ENCODE data around the gene CARHSP1. TPM values are rescaled to one million over a fixed set of nuclear protein-coding genes. Genes with fewer than 3 reads are reported as not detected.

Gene CARHSP1
- polyA plus RNA-seq, 2 donors = 212 to 343 TPM

DNA sequence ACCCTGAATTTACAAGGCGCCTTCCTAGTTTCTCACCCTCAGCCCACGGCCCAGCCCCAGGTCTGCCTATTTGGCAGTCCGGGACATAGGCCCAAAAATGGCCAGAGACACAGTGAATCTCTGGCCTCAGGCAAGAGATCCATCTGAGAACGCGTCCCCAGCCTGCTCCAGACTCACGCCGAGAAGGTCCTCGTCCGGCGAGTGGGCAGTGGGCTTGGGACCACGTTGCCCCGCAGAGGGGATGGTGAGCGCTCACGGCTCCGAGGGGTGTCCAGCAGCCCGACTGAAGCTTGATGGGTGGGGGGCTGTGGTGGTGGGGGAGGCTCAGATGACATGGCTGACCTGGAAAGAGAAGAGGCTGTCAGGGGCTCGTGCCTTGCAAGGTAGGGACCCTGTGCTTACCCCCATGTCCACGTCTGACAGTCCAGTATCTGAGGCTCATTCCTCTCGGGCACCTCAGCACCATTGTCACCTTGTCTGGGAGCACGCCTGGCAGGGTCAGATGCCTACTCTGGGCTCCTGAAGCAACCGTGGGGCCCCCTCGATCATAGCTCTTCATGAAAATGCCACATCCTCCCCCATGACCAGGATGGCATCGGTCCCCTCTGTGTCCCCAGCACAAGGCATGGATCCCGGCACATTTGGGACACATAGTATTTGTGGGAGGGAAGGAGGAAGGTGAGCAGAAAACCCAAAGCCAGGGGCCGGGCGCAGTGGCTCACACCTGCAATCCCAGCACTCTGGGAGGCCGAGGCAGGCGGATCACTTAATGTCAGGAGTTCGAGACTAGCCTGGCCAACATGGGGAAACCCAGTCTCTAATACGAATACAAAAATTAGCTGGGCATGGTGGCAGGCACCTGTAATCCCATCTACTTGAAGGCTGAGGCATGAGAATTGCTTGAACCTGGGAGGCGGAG is 9.6 kb downstream of the CARHSP1 start:
- Histone ChIP-seq H3K36me3 (ENCODE audit: control insufficient read depth in 2 of 2, insufficient read depth in 2 of 2, low read length in 1 of 2) (peaks cover 10 to 47% of the 10 kb centered on the region in 2 donors), H3K4me3 (ENCODE audit: low read depth in 1 of 2, low read length in 2 of 2) (no peak overlapping the region), H3K27me3 (ENCODE audit: control insufficient read depth in 1 of 2, insufficient read depth in 2 of 2, low read length in 2 of 2) (no peaks in the 10 kb centered on the region), H3K4me1 (ENCODE audit: control insufficient read depth in 2 of 2, insufficient read depth in 2 of 2, low read length in 1 of 2) (peaks cover 6 to 34% of the 10 kb centered on the region in 2 donors), H3K9me3 (ENCODE audit: control insufficient read depth in 2 of 2, insufficient read depth in 1 of 2, low read depth in 1 of 2, low read length in 1 of 2) (no peaks in the 10 kb centered on the region), H3K27ac (ENCODE audit: low read depth in 2 of 2, low read length in 1 of 2) (peak overlapping the region in 1 of 2 donors; percentile 21)
- WGBS, 2 donors = 90 to 93% methylated on average over 31 of the region's 31 CpGs

DNA sequence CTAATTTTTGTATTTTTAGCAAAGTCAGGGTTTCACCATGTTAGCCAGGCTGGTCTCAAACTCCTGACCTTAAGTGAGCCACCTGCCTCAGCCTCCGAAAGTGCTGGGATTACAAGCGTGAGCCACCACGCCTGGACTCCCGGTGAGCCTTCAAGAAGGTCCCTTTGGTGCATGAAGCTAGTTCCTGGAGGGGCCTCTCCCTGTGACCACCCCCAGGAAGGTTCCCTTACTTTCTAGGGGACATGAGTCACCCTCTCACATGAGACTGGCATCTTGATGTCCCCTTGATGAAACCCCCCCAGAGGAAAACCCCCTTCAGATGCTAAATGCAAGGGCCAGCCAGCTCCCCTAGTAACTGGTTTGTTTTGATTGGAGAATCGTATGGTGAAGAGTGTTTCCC is 12.8 kb downstream of the CARHSP1 start:
- 54 to 70% methylated on average over 5 of the region's 5 CpGs for WGBS, 2 donors
- Histone ChIP-seq H3K27me3 (ENCODE audit: control insufficient read depth in 1 of 2, insufficient read depth in 2 of 2, low read length in 2 of 2) (no peaks in the 10 kb centered on the region), H3K4me1 (ENCODE audit: control insufficient read depth in 2 of 2, insufficient read depth in 2 of 2, low read length in 1 of 2) (peaks cover 0 to 17% of the 10 kb centered on the region in 2 donors), H3K9me3 (ENCODE audit: control insufficient read depth in 2 of 2, insufficient read depth in 1 of 2, low read depth in 1 of 2, low read length in 1 of 2) (no peaks in the 10 kb centered on the region), H3K27ac (ENCODE audit: low read depth in 2 of 2, low read length in 1 of 2) (no peak overlapping the region), H3K36me3 (ENCODE audit: control insufficient read depth in 2 of 2, insufficient read depth in 2 of 2, low read length in 1 of 2) (peaks cover 10 to 39% of the 10 kb centered on the region in 2 donors), H3K4me3 (ENCODE audit: low read depth in 1 of 2, low read length in 2 of 2) (no peak overlapping the region)

DNA sequence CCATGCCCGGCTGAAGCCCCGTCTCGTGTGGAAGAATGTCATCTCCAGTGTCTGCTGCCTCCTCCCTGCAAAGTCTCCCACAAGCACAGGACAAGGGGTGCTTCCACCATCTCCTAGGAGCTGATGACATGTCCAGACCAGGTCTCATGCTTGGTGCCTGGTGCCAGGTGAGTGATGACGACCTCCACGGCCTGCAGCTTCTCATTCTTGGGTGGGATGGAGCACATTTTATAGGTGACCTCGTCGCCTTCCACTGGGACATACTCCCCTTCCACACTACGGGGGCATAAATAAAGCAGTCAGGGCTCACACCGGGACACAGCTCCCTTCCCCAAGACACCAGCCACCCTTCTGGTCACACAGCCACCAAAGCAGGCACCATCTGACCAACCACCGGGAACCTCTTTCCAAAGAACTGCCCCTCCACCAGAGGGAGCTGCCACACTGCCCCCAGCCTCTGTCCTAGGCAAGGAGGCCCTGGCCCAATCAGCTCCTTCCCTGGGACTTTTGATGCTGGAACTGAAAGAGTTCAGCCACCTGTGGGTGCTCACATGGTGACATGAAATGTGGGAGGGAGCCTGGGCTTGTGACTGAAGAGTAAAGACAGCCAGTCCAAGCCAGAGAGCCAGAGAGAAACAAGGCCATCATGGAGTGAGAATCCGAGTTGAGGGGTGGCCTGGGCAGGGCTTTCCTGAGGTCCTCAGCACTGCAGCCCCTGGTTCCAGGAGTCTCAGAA is 13.6 kb downstream of the CARHSP1 start:
- H3K9me3 ChIP-seq (ENCODE audit: control insufficient read depth in 2 of 2, insufficient read depth in 1 of 2, low read depth in 1 of 2, low read length in 1 of 2) = no peaks in the 10 kb centered on the region
- no peak overlapping the region for H3K27ac ChIP-seq (ENCODE audit: low read depth in 2 of 2, low read length in 1 of 2)
- H3K4me3 ChIP-seq (ENCODE audit: low read depth in 1 of 2, low read length in 2 of 2) = no peak overlapping the region
- H3K27me3 ChIP-seq (ENCODE audit: control insufficient read depth in 1 of 2, insufficient read depth in 2 of 2, low read length in 2 of 2) = no peaks in the 10 kb centered on the region
- 88 to 92% methylated on average over 11 of the region's 11 CpGs for WGBS, 2 donors
- H3K4me1 ChIP-seq (ENCODE audit: control insufficient read depth in 2 of 2, insufficient read depth in 2 of 2, low read length in 1 of 2) = peaks cover 0 to 24% of the 10 kb centered on the region in 2 donors
- peaks cover 10 to 38% of the 10 kb centered on the region in 2 donors for H3K36me3 ChIP-seq (ENCODE audit: control insufficient read depth in 2 of 2, insufficient read depth in 2 of 2, low read length in 1 of 2)

DNA sequence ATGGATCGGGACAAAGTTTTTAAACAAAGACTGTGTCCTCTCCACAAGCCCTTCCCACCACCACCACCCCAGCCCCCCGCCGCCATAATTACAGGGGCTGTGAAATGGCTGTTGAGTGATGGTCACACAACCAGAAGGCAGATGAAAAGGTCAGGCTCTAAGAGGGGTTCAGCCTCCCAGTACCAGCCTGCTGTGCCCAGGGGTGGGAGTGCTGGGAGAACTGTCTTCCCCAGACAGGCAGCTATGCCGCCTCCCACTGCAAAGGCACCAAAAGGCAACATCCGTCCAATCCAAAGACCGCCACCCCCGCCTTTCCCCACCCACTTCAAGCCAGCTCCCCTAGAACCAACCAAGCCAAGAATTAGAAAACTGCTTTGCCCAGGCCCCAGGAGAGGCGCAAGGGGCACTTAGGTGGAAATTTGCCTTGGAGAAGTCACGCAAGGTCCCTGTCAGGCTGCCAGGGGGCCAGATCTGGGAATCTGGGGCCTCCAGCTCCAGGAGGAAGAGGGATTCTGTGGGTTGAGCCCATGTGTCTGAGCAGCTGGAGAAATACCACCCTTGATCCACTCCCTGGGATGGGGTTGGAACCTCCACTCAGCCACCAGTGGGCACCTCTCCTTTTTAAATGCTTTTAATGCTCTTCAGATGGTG is 14.4 kb downstream of the CARHSP1 start:
- no peak overlapping the region for H3K4me3 ChIP-seq (ENCODE audit: low read depth in 1 of 2, low read length in 2 of 2)
- H3K4me1 ChIP-seq (ENCODE audit: control insufficient read depth in 2 of 2, insufficient read depth in 2 of 2, low read length in 1 of 2) = peaks cover 1 to 26% of the 10 kb centered on the region in 2 donors
- no peaks in the 10 kb centered on the region for H3K9me3 ChIP-seq (ENCODE audit: control insufficient read depth in 2 of 2, insufficient read depth in 1 of 2, low read depth in 1 of 2, low read length in 1 of 2)
- 92 to 96% methylated on average over 9 of the region's 9 CpGs for WGBS, 2 donors
- H3K27ac ChIP-seq (ENCODE audit: low read depth in 2 of 2, low read length in 1 of 2) = peak overlapping the region in 1 of 2 donors; percentile 27
- H3K36me3 ChIP-seq (ENCODE audit: control insufficient read depth in 2 of 2, insufficient read depth in 2 of 2, low read length in 1 of 2) = peaks cover 10 to 39% of the 10 kb centered on the region in 2 donors
- H3K27me3 ChIP-seq (ENCODE audit: control insufficient read depth in 1 of 2, insufficient read depth in 2 of 2, low read length in 2 of 2) = no peaks in the 10 kb centered on the region

DNA sequence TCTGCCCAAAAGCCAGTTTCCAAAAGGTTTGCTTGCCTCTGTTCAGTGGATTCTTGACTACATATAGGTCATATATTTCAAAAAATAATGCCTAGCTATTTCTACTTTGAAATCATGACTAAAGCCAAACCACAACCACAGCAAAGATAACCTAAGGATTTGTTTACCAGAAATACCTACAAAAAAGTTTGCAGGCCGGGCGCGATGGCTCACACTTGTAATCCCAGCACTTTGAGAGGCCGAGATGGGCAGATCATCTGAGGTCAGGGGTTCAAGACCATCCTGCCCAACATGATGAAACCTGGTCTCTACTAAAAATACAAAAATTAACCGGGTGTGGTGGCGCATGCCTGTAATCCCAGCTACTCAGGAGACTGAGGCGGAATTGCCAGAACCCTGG is 15.2 kb downstream of the CARHSP1 start:
- H3K27ac ChIP-seq (ENCODE audit: low read depth in 2 of 2, low read length in 1 of 2) = peak overlapping the region in 1 of 2 donors; percentile 84
- no peaks in the 10 kb centered on the region for H3K27me3 ChIP-seq (ENCODE audit: control insufficient read depth in 1 of 2, insufficient read depth in 2 of 2, low read length in 2 of 2)
- peaks cover 2 to 19% of the 10 kb centered on the region in 2 donors for H3K4me1 ChIP-seq (ENCODE audit: control insufficient read depth in 2 of 2, insufficient read depth in 2 of 2, low read length in 1 of 2)
- no peaks in the 10 kb centered on the region for H3K9me3 ChIP-seq (ENCODE audit: control insufficient read depth in 2 of 2, insufficient read depth in 1 of 2, low read depth in 1 of 2, low read length in 1 of 2)
- peaks cover 10 to 39% of the 10 kb centered on the region in 2 donors for H3K36me3 ChIP-seq (ENCODE audit: control insufficient read depth in 2 of 2, insufficient read depth in 2 of 2, low read length in 1 of 2)
- 80 to 85% methylated on average over 7 of the region's 7 CpGs for WGBS, 2 donors
- H3K4me3 ChIP-seq (ENCODE audit: low read depth in 1 of 2, low read length in 2 of 2) = no peak overlapping the region

DNA sequence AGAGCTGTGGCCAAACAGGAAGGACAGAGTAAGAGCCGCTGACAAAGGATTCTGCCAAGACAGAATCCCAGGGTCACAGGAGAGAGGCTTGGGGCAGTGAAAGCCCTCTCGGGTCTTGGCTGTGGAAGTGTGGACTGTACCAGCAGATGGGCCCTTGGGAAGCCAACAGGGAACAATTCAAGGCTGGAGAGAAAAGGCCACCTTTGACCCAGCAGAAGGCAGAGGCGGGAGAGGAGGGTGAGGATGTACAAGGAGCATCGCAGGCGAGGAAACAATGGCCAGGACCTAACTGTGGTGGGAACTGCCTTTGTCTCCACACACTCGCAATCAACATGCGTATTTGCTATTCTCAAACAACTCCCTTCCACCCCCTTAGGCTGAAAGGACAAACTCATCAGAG is 15.7 kb downstream of the CARHSP1 start:
- H3K4me3 ChIP-seq (ENCODE audit: low read depth in 1 of 2, low read length in 2 of 2) = no peak overlapping the region
- peaks cover 10 to 39% of the 10 kb centered on the region in 2 donors for H3K36me3 ChIP-seq (ENCODE audit: control insufficient read depth in 2 of 2, insufficient read depth in 2 of 2, low read length in 1 of 2)
- peaks cover 2 to 15% of the 10 kb centered on the region in 2 donors for H3K4me1 ChIP-seq (ENCODE audit: control insufficient read depth in 2 of 2, insufficient read depth in 2 of 2, low read length in 1 of 2)
- H3K27me3 ChIP-seq (ENCODE audit: control insufficient read depth in 1 of 2, insufficient read depth in 2 of 2, low read length in 2 of 2) = no peaks in the 10 kb centered on the region
- peak overlapping the region; percentile 5 to 84 for H3K27ac ChIP-seq (ENCODE audit: low read depth in 2 of 2, low read length in 1 of 2)
- 77 to 78% methylated on average over 7 of the region's 7 CpGs for WGBS, 2 donors
- H3K9me3 ChIP-seq (ENCODE audit: control insufficient read depth in 2 of 2, insufficient read depth in 1 of 2, low read depth in 1 of 2, low read length in 1 of 2) = no peaks in the 10 kb centered on the region

DNA sequence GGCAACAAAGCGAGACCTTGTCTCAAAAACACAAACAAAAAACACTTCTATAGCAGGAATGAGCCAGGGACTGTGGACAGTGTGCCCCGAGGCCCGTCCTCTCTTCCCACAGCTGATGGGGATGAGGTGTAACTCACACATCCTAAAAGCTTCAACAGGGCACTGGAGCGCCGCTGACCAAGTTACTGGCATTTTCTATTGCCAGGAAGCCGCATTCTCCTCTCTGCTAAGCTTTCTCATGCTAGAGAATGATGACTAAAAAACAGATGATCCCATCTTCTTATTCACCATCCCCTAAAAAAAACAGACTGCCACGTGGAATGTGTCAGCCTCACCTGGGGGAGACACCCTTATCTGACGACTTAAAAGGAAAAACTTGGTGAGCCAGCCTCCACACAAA is 16.3 kb downstream of the CARHSP1 start:
- peak overlapping the region; percentile 5 to 84 for H3K27ac ChIP-seq (ENCODE audit: low read depth in 2 of 2, low read length in 1 of 2)
- H3K9me3 ChIP-seq (ENCODE audit: control insufficient read depth in 2 of 2, insufficient read depth in 1 of 2, low read depth in 1 of 2, low read length in 1 of 2) = no peaks in the 10 kb centered on the region
- WGBS, 2 donors = 72 to 76% methylated on average over 8 of the region's 8 CpGs
- no peak overlapping the region for H3K4me3 ChIP-seq (ENCODE audit: low read depth in 1 of 2, low read length in 2 of 2)
- H3K27me3 ChIP-seq (ENCODE audit: control insufficient read depth in 1 of 2, insufficient read depth in 2 of 2, low read length in 2 of 2) = no peaks in the 10 kb centered on the region
- H3K4me1 ChIP-seq (ENCODE audit: control insufficient read depth in 2 of 2, insufficient read depth in 2 of 2, low read length in 1 of 2) = peaks cover 2 to 12% of the 10 kb centered on the region in 2 donors
- peaks cover 10 to 39% of the 10 kb centered on the region in 2 donors for H3K36me3 ChIP-seq (ENCODE audit: control insufficient read depth in 2 of 2, insufficient read depth in 2 of 2, low read length in 1 of 2)

DNA sequence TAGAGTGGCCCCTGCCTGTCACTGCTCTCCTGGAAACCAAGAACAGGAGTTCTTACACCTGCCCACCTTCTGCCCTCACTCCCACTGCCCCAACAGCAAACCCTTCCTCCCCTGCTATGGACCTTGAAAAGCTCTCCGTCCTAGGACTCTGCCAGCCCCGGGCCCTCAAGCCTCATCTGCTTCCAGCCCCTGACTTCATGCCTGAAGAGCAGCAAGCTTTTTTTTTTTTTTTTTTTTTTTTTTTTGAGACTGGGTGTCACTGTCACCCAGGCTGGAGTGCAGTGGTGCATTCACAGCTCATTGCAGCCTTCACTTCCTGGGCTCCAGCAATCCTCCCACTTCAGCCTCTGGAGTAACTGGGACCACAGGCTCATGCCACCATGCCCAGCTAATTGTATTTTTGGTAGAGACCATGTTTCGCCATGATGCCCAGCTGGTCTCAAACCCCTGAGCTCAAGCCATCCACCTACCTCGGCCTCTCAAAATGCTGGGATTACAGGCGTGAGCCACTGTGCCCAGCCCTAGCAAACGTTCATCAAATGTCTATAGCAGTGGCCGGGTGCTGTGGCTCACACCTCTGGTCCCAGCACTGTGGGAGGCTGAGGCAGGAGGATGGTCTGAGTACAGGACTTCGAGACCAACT is 16.9 kb downstream of the CARHSP1 start:
- H3K4me1 ChIP-seq (ENCODE audit: control insufficient read depth in 2 of 2, insufficient read depth in 2 of 2, low read length in 1 of 2) = peaks cover 2 to 12% of the 10 kb centered on the region in 2 donors
- no peak overlapping the region for H3K4me3 ChIP-seq (ENCODE audit: low read depth in 1 of 2, low read length in 2 of 2)
- H3K27me3 ChIP-seq (ENCODE audit: control insufficient read depth in 1 of 2, insufficient read depth in 2 of 2, low read length in 2 of 2) = no peaks in the 10 kb centered on the region
- H3K9me3 ChIP-seq (ENCODE audit: control insufficient read depth in 2 of 2, insufficient read depth in 1 of 2, low read depth in 1 of 2, low read length in 1 of 2) = no peaks in the 10 kb centered on the region
- H3K36me3 ChIP-seq (ENCODE audit: control insufficient read depth in 2 of 2, insufficient read depth in 2 of 2, low read length in 1 of 2) = peaks cover 10 to 38% of the 10 kb centered on the region in 2 donors
- H3K27ac ChIP-seq (ENCODE audit: low read depth in 2 of 2, low read length in 1 of 2) = peak overlapping the region; percentile 44 to 84
- 82 to 89% methylated on average over 8 of the region's 8 CpGs for WGBS, 2 donors
